HG02798 (cell line): ENCODE data around the gene AQP2.

Source experiments
- ATAC-seq: cut with Tn5 transposase; IDR thresholded peaks from one replicate; pipeline ENCODE4 v1.9.1; 2021; ENCODE audit warnings: mild to moderate bottlenecking; ENCODE audit not compliant: unreplicated experiment, poor library complexity

Gene AQP2

GRCh38 chr12:49953961-49954846 is 3.7 kb downstream of the AQP2 start:
- ATAC-seq: no peak

GRCh38 chr12:49954863-49955830 is 4.6 kb downstream of the AQP2 start:
- no peak for ATAC-seq

GRCh38 chr12:49955899-49956662 is 5.5 kb downstream of the AQP2 start:
- no peak for ATAC-seq

GRCh38 chr12:49956663-49957569 is 6.4 kb downstream of the AQP2 start:
- no peak for ATAC-seq

GRCh38 chr12:49957570-49957967 is 7.0 kb downstream of the AQP2 start:
- ATAC-seq: no peak

GRCh38 chr12:49959685-49960473 is 9.3 kb downstream of the AQP2 start:
- ATAC-seq: no peak

GRCh38 chr12:49960474-49961110 is 10.1 kb downstream of the AQP2 start:
- ATAC-seq: no peak

- ATAC-seq: no peak
Measured at GRCh38 chr12:49961111-49961922, 10.8 kb downstream of the AQP2 start, which contains the start of gene AQP5. TSS of gene AQP5 (plus strand) at chr12:49961872. CDS start at chr12:49962018, 146 bp downstream.

- ATAC-seq: no peak
Measured at GRCh38 chr12:49961993-49962764, 11.6 kb downstream of the AQP2 start.

- no peak for ATAC-seq
Measured at GRCh38 chr12:49962861-49963765, 12.6 kb downstream of the AQP2 start.

GRCh38 chr12:49963976-49964815 is 13.7 kb downstream of the AQP2 start:
- no peak for ATAC-seq

GRCh38 chr12:49964849-49965624 is 14.5 kb downstream of the AQP2 start:
- no peak for ATAC-seq

- ATAC-seq: no peak
Measured at GRCh38 chr12:49965836-49966235, 15.3 kb downstream of the AQP2 start.

GRCh38 chr12:49966511-49967041 is 16.0 kb downstream of the AQP2 start:
- ATAC-seq: no peak
